ENCODE measurements around the gene SKAP1.

The SKAP1 gene

DNA sequence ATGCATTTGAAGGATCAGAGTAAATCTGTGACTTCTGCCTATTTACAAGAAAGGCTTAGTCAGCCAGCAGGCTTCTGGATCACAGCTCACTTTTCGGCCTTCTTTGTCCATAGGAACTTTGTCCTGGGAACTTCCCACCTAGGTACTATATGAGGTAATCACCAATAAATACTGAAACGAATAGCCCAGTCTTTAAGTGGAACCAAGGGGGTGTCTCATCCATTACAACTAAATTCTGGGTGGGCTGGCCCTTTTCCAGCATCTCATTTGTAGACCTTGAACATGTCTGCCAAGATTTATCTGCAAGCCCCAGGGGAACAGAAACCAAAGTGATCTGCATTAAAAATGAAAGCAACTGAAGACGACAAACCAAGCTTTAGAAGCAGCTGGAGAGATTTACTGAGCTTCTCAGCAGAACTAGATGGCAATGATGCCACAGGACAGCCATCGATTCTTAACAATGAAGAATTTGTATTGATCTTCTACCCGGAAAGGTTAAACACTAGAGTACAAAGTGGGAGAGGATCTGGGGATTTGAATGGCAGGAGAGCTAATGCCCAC is 267.0 kb downstream of the SKAP1 start:
- DNase-seq: no peak

GRCh38 chr17:48162306-48162934 is 267.6 kb downstream of the SKAP1 start:
- DNase-seq: no peak

DNA sequence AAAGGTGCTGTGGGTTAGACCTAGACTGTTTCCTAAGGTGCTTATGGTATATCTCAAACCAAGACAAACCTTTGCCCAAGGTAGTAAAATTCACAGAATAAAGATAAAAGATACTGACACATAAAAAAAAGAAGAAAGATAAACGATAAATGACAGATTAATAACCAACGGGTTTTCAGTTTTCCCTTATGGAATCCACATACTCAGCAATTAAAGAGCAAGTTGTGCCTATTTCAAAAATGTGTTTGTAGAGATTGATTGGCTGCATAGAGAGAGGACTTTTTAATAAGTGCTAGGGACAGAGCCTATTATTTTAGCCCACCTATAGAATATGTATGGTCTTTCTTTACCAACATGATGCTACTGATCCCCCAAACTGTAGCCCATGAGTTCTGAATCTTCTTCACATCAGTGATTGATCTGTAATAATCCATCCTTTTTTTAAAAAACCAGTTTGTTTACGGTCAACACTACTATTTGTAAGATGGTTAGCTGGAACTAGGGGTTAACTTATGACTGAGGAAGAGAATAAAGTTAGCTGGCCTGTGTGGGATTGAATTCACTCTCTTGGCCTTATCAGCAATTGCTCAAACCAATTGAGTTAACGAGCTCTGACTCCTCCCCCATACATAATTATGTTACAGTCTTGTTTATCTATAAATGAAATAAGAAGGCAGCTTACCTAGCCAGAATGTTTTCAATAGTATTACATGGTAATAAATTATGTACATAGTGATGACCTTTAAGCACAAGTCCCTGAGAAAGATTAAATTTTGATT is 268.7 kb downstream of the SKAP1 start:
- DNase-seq: no peak

GRCh38 chr17:48160177-48161081 is 269.6 kb downstream of the SKAP1 start:
- DNase-seq: no peak

DNA sequence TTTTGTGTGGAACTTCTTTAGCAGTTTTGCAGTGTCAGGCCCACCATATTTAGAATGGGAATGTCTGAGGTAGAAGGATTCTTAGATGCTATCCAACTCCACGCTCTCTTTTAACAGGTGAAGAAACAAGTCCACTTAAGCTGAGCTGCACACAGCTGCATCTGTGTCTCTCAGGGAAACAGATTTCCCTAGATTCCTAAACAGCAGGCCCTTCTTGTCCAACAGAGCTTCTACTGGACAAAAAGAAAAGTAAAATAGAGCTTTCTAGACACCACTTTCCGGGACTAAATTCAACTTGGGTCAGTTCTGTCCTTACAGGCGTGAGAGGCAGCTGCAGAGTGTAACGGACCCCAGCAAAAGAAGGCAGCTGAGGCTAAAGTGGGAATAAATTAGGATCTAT is 270.8 kb downstream of the SKAP1 start:
- DNase-seq: no peak

- no peak for DNase-seq
Observed at GRCh38 chr17:48155889-48156611, 274.0 kb downstream of the SKAP1 start.

DNA sequence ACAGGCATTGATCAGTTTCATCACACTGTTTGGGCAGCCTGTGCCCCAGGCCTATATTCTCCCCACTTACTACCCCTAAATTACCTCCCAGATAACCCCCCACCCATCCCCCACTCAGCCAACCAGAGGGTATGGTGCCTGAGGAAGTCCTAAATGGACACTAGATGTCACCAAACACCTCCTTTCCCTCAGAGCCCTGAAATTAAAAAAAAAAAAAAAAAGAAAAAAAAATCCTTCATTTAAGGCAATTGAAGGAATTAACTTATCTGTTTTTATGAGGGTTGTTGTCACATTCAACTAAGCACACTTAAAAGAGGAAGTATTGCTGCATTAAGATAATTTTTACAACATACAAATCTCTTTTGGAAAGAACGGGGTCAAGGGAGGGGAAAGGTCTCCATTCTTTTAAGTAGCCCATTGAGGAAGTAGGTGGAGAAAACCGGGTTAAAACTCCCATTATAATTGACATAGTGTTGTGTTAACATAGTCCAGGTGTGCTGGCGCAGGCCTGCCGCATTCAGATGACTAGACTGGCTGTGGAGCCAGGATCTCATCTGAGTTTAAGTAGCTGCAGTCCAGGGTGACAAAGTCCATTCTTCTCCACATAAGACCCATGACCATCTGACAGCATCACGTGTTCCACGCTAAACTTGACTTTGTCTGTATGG is 276.2 kb downstream of the SKAP1 start:
- DNase-seq: no peak

DNA sequence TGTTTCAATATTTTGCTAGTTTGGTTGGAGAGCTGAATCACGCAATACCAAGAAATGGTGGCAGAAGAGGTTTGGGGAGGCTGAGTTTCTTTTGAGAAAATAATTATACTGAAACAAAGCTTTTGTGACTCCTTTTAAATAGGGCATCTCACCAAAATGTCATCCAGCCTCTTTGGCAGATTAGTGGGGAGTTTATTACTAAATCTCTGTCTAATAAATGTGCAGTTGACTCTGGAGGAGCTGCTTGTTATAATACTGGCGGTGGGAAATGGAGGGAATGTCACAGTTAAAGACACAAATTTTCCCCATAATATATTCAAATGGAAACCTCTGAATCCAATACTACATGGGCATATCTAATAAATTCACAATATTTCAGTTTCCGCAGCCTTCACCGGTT is 277.7 kb downstream of the SKAP1 start:
- DNase-seq: no peak

DNA sequence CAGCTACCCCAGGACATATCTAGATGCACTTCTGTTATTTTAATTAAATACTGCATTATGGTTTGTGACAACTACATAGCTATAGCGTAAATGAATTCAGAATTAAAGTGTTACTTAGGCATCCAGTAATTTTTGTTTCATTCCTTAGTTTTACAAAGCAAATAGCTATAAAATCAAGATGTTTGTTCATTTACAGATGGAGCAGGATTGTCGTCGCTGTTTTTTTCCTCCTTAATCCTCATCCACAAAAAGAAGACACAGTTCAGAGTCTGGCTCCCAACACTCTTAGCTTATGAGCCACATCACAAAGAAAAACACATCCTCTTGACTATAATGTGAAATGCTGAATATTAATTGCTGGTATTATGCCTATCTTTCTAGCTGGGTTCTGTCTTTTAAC is 278.8 kb downstream of the SKAP1 start:
- DNase-seq: no peak

DNA sequence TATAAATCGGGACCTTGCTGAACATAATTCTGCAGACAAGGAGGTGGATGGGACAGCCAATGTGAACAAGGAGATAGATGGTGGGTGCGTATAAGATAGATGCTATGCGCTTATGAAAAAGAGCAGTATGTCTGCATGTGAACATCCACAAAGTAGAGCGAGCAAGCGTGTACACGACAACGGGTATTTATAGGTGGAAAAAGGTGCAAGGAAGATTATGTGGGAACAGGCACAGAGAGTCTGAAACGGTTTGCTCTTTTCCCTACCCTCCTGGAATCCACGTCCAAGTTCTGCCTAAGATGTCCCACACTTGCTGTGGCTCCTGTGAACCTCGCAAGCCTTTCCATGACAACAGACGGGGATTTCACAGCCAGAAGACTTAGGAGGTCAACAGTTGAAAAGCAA is 279.4 kb downstream of the SKAP1 start:
- DNase-seq: no peak

GRCh38 chr17:48149787-48150463 is 280.1 kb downstream of the SKAP1 start:
- no peak for DNase-seq

- no peak for DNase-seq
Observed at GRCh38 chr17:48148854-48149786, 280.9 kb downstream of the SKAP1 start.

GRCh38 chr17:48148029-48148770 is 281.8 kb downstream of the SKAP1 start:
- DNase-seq: no peak

DNA sequence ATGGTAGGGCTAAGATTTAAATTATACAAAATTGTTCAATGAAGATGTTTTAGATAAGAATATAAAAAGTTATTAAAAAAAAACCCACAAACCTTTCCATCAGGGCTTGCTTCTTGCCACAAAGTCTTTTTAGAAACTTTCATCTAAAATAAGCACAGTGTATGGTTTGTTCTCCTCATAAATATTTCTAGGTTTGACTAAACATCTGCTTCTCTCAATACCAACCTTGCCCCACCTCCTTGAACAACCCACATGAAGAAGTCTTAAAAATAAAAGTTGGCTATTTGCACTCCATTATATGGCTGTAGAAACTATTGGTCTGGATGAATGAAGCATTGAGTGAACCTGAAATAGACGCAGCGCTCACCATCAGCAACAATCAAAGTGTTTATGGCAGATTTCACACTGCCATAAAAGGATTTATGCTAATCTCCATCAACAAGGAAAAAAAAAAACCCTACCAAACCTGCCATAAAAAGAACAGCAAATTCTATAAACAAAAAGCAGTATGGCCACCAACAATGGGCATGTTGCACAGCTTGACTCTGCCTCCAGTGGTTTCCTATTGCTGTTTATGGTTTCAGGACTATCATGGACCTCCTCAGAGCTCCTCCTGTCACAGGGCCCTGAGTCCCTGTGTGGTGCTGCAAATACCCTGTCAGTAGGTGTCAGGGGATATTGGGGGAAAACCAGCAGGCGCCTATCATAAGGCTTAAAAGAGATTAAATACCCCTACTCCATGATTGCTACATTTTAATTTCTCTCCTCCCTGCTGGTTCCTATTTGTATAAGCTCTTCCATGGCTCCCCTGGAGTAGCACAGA is 284.8 kb downstream of the SKAP1 start:
- no peak for DNase-seq

DNA sequence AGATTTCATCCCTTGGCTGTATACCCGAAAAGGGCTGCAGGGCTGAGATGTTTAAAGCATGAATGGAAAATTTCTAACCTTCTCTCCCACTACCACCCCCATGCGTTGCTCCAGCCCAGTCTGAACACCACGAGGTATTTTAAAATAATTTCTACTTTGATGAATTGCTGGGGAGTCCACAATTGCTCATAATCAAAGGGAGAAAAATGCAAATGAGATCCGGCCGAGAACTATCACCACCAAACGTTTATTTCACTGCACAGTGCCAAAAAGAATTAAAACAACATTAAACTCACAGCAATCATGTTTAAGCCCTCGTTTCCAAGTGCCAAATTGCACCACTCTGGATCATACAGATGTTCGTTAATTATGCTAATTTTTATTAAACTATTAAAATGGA is 285.8 kb downstream of the SKAP1 start:
- DNase-seq: no peak

GRCh38 chr17:48143629-48144028 is 286.4 kb downstream of the SKAP1 start:
- DNase-seq: no peak

GRCh38 chr17:48139944-48140343 is 290.1 kb downstream of the SKAP1 start:
- no peak for DNase-seq

GRCh38 chr17:48137656-48138055 is 292.4 kb downstream of the SKAP1 start:
- DNase-seq: no peak

Data from right hindlimb (tissue), 1 donor.